ENCODE measurements around the gene PTH1R.
"Not testable (repeated sequence)": the region's sequence is repeated elsewhere in the genome, so short reads cannot be mapped to it uniquely, and the experiment has no call there.

The PTH1R gene

DNA sequence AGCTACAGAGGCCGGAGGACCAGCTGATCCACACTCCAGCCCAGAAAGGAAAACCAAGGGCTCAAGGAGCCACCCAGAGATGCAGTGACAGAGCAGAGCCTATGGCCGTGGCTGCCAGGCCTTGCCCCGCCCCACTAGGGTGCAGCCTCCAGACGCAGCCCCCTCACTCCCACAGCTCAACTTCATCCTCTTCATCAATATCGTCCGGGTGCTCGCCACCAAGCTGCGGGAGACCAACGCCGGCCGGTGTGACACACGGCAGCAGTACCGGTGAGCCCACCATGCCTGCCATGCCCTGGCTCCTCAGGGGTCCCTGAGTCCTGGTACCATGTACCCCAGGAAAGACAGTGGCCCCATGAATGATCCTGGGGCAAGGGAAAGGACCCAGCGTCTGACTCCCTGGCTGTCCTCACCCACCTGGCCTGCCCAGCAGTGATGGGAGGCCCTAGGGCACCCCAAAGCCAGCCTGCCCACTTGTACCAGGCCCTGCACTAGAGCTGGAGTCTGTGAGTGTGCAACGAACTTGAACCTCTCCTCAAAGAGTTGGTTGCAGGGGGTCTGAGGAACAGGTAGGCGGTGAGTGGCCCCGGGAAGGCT is 24.2 kb downstream of the PTH1R start:
- no peak for DNase-seq

DNA sequence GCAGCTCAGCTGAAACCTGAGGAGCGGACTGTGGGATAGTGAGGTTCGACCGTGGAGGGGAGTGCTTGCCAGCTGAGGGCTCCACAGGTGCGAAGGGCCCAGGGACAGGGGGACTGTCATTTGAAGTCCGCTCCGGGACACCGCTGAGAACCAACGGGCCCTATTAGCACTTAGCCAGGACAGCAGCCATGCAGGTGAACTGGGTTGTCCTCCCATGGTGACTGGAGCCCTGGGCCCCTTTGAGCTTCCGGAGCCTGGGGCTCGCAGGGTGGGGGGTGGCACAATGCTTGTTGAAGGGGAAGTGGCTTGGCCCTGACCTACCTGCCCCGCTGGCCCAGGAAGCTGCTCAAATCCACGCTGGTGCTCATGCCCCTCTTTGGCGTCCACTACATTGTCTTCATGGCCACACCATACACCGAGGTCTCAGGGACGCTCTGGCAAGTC is 24.7 kb downstream of the PTH1R start:
- no peak for DNase-seq

DNA sequence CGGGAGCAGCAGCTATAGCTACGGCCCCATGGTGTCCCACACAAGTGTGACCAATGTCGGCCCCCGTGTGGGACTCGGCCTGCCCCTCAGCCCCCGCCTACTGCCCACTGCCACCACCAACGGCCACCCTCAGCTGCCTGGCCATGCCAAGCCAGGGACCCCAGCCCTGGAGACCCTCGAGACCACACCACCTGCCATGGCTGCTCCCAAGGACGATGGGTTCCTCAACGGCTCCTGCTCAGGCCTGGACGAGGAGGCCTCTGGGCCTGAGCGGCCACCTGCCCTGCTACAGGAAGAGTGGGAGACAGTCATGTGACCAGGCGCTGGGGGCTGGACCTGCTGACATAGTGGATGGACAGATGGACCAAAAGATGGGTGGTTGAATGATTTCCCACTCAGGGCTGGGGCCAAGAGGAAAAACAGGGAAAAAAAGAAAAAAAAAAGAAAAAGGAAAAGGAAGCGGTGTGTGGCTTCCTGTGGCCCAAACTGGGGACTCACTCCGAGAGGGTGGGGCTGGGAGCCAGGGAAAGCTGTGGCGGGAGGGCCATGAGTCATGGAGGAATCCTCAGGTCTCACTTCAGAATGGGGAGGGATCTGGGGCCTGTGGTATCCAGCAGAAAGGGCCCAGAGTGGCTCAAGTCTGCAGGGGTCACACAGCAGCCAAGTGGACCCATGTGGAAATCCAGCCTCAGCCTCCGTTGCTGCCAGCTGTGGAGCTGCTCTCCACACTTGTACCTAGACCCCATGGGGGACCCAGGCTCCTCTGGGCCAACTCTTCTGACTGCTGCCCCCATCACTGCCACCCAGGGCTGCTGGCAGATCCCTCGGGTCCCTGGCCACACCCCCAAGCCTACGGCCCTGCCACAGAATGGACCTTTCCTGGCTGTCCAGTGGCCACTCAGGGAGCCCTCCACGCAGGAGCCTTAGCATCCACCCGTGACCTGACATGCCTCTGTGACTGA is 26.1 kb downstream of the PTH1R start:
- DNase-seq, result no peak

DNA sequence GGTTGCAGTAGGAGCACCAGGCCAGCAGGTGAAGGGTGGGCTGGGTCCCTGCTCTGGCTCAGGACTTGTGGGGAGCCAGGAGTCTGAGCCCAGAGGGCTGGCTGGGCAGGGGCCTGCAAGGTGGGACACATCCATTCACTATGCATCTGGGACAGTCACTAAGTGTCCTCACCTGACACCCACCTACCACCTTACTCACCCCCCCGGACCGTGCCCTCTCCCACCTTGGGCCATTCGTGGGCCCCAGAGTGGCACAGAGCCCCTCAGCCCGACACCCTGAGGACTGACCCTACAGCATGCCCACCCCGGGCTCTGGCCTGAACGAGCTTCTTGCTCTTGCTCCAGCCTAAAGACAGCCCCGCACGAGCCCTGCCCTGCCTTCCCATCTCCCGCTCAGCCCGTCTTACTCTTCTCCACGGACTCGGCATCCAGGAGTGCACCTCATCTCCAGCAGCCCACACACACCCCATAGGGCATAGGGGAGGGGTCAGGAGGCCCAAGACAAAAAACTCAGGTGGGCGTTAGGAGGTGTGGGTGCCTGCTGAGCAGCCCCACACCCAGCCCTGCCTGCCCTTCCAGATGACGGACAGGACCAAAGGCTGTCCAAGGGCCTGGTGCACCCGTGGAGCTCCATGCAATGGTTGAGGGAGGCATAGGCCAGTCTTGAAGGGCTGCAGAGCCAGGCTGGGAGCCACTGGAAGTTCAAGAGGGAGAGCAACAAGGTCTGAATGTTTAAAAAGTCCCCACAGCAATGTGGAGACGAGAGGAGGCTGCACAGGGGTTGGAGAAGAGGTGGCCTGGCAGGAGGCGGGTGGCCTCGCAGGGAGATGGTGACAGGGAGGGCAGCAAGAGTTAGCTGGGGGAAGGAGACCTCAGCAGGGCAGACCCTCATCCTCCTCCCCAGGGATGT is 27.0 kb downstream of the PTH1R start:
- no peak for DNase-seq

DNA sequence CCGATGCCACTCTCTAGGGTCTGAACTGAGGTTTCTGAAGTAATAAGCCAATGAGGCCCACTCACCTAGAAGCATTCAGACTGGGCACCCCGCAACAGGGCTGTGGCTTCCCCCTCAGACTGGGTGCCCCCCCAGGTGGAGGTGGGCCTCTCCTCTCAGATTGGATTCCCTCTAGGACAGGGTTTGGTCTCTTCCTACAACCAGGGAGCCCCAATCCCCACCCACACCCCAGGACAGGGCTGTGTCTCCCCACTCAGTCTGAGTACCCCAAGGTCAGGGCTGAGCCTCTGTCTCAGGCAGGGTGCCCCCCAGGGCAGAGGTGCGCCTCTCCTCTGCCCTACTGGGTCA is 27.7 kb downstream of the PTH1R start:
- DNase-seq, result no peak

DNA sequence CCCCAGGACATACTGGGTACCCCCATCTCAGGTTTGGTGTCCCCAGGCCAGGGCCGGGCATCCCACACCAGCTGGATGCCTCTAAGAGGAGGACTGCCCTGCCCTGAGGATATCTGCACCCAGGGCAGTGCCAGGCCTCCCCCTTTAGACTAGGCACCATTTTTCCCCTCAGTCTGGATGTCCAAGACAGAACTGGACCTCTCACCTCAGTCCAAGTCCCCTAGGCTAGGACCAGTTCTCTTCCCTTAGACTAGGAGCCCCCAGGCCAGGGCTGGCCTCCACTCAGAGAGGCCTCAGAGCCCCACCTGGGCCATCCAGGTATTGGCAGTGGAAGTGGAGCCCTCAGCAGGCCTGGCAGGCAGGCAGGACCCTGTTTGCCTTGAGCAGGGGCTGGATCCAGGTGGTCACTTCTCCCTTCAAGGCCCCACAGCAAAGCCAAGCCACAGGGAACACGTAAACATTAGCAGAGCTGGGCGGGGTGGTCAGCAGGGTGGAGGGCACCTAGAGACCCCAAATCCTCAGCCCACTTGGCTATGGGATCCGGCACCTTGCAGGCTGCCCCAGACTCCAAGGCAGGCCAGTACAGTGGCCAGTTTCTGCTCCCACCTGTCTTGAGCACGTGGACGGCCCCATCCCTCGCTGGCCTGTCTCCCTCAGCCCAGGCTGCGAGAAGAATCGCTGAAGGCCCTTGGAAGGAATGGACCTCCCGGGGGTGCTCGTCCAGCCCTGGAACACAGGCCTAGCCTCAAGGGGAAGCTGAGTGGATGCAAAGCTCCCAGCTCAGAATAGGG is 28.3 kb downstream of the PTH1R start:
- no peak for DNase-seq

DNA sequence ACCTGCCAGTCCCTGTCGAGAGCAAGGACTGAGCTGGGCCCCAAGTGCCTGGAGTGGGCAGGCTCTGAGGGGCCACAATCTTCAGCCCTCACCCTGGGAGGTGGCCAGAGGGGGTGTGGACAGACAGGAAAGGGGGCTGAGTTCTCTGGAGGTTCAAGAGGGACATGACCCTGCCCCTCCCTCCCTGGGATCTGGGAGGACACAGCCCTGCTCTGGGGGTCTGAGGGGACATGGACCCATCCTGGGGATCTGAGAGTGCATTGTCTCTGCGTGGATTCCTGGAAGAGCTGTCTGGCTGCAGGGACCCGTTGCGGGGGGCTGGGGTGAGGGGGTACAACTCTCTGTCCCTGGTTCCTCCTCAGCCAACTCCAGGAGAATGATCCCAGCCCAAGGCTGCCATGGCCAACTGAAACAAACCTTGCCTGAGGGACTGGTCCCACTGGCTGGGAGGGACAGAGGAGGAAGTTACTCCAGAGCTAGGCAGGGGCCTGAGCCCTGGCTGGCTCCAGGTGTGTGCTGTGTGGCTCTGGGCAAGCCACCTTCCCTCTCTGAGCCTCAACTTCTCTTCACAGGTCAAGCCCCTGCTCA is 29.0 kb downstream of the PTH1R start:
- DNase-seq, result no peak

DNA sequence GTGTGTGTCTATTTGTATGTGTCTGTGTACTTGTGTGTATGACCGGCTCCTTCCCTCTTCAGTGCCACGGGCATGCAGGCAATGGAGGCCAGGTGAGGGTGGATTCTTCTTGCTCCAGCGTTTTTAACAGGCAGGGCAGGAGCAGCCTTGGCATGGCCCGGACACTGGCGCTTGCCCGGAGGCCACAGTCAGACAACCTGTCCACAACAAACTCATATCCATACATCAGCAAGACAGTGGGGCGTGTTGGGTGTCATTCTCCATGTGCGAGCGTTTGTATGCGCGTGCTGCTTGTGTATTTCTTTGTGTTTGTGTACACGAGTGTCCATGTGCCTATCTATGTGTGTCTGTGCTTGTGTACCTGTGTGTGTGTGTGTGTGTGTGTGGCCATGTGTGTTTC is 29.8 kb downstream of the PTH1R start:
- DNase-seq, result no peak

DNA sequence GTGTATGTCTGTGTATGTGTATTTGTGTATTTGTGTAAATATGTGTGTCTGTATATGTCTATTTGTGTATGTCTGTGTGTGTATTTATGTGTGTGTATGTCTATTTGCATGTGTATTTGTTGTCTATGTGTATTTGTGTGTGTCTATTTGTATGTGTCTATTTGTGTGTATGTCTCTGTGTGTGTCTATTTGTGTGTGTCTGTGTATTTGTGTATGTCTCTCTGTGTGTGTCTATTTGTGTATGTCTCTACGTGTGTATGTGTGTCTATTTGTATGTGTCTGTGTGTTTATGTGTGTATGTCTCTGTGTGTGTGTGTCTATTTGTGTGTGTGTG is 30.4 kb downstream of the PTH1R start:
- DNase-seq, result no peak

DNA sequence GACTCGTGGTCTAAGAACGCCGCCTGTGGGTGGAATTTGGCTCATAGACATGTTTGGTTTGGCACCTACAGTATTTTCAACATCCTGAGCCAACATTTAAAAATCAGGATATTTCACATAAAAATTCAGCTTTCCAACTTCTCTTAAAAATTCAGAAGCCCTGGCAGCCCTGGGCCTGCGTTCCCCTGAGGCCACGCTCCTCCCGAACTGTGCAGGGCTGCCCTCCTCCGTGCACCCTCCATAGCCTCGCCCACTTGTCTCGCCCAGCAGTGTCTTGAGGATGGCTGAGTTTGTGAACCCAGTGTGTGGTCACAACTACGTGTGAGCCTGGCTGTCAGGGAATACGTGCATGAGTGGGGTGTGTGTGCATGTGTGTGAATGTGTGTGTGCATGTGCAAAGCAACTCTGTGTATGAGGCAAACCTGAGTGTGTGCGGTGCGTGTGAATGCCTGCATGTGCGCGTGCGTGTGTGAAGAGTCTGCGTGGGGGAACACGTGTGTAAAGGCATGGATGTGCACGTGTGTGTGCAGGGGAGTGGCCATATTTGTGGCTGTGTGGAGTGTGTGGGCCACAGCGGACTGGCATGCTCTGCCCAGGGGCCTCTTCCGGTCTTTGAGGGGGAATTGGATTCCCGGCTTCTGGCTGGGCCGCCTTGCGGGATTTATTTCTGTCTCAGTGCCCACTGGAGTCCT is 30.9 kb downstream of the PTH1R start:
- DNase-seq, result no peak

DNA sequence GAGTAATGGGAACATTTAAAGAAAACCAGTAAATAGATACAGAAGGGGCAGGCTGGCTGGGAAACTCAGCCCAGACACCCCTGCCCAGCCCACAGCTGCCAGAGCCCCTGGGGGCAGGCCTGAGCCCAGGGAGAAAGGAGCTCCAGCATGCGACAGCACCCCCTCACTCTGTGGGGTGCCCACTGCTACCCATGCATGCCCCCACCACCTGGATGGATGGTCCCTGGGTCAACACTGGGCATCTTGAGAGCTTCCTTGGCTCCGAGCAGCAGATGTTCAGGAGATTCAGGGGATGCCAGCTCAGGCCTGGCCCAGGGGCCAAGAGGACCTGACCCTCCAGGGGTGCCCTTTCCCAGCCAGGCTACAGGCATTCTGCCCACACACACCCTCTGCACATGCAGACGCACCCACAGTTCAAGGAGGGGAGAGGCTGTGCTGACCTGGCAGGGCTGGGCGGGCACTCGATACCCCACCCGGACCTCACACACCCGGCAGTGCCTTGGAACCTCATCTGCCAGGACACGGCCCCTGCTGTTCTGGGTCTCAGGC is 31.5 kb downstream of the PTH1R start:
- no peak for DNase-seq

DNA sequence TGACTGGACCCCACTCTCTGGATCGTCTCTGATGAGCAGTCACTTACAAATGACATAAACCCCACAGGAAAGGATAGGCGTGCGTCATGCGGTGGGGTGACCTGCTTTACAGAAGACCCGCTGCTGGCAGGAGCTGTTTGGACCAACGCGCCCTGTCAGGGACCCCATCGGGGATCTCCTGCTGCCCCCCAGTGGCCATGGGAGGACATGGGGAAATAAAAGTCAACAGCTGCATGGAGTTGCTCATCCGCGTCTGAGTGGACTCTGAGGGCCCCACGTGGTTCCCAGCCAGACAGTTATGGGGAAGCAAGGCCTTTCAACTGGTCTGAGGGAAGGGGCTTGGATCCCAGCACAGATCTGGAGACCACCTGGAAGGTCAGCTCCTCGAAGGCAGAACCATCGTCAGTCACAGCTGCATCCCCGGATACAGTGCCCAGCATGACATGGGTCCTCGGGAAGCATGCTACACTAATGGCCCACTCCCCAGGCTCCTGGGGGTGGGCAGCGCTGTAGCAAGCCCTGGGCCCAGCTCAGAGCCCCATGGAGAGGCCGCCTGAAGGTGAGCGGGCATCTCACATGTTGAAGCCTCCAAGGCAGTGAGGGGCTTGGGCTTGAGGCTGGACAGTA is 32.1 kb downstream of the PTH1R start:
- DNase-seq, result peak; percentile 14

DNA sequence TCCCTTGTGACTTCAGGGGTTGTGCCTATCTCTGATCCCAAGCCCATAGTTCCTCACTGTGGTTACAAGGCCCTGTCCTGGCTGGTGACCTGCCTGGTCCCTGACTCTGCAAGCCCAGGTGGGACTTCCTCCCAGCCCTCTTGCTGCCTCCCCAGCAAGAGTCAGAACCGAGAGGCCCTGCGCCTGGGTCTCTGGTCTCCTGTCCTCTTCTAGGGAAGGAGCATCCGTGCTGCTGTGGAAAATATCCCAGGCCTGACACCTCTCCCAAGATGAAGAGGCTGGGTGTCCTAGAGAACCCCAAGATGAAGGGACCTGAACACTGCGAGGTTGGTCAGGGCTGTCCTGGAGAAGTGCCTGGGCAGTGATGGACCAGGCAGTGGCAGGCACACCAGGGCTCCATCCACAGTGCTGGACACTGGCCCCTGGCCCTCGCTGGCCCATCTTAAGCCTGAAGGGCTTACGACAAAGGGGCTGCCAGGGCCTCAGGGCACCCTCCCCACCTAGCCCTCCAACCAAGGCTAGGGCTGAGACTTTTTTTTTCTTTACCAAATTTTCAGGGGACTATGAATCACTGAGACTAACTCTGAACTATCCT is 32.7 kb downstream of the PTH1R start:
- no peak for DNase-seq

DNA sequence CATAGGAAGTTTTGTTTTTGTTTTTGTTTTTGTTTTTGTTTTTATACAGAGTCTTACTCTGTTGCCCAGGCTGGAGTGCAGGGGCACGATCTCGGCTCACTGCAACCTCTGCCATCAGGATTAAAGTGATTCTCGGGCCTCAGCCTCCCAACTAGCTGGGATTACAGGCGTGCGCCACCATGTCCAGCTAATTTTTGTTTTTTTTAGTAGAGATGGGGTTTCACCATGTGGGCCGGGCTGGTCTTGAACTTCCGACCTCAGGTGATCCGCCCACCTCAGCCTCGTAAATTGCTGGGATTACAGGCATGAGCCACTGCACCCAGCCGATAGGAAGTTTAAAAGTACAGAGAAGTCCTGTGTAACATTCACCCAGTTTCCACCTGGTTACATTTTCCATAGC is 33.4 kb downstream of the PTH1R start:
- not testable (repeated sequence) for DNase-seq

DNA sequence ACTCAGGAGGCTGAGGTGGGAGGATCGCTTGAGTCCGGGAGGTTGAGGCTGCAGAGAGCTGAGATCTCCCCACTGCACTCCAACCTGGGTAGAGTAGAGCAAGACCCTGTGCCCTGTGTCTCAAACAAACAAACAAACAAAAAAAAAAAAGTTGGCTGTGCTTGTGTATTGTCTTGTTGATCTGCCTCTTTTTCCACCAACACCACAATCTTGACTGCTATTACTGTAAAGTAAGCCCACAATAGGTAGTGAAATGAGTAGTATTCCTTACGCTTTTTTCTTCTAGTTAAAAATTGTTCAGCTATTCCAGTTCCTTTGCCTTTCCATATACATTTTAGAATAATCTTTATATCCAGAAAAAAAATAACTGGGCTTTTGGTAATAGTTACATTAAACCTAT is 35.5 kb downstream of the PTH1R start:
- DNase-seq, result no peak

DNA sequence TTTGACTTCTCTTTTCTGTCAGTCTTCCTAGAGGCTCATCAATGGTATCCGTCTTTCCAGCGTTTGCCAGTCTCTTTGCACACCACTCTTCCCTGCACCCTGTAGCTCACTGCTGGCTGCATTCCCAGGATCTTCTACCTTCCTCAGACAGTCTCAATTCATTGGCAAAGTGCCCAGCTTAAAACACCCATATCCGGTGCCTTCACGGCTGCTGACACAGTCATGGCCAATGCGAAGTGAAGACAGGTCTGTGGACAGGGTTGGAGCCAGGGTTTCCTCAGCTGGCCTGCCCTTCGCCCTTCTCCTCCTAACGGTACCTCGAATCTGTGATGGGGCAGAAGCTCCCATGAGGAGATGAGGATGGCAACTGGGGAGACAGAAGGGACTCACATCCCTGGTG is 36.1 kb downstream of the PTH1R start:
- no peak for DNase-seq

DNA sequence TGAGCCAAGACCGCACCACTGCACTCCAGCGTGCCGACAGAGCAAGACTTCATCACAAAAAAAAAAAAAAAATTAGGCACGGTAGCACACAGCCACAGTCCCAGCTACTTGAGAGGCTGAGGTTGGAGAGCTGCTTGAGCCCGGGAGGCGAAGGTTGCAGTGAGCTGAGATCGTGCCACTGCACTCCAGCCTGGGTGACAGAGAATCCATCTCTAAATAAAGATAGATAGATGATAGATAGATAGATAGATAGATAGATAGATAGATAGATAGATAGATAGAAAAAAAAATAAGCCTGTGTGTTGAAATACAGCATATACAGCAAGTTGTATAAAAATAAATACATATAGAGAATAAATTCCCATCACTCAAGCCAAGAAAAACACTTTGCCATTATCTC is 37.3 kb downstream of the PTH1R start:
- DNase-seq, result no peak

DNA sequence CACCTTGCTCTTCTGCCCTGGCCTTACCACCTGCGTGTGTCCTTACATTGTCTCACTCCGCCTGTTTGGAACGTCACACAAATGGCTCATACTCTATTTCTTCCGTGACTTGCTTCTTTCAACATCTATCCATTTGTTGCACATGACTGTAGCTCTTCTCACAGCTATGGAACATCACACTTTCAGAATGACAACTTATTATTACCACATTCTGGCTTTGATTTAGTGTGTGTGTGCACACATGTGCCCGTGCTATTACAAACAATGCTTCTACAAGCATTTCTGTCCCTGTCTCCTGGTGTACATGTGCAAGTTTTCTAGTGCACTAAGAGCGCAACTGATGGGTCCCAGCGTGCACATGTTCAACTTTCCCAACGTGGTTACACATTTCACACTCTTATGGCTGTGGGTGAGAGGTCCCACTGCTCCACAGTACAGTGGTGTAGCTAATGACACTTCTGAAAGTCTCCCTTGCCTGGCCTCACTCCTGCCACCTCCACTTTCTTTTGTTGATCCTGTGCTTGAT is 37.8 kb downstream of the PTH1R start:
- no peak for DNase-seq

DNA sequence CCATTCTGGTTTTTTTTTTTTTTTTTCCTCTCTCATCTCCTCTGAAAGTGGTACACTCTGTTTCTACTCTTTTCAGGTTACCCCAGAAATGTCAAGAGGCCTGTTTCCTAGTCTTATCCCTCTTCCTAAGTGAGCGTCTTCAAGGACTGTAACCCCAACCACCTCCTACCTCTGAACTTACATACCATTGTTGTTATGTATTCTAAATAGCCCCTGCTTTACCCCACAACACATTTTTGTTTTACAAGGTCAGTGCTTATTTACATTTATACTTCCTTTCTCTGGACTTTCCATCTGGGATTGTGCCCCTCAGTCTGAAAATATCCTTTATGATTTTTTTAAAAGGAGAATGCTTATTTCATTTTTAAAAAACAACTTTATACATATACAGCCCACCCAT is 38.8 kb downstream of the PTH1R start:
- DNase-seq, result no peak

DNA sequence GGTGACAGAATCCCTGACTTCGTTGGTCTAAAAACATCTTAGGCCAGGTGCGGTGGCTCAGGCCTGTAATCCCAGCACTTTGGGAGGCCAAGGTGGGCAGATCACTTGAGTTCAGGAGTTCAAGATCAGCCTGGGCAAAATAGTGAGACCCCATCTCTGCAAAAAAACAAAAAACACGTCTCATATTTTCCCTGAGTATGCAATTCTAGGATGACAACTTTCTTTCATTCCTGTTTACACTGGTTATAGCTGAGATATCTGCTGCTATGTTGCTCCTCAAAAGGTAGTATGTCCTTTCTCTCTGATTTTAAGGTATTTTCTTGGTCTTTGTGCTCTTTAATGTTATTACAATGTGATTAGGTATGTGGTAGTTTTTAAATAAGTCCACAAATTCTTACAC is 39.3 kb downstream of the PTH1R start:
- DNase-seq, result no peak

All from NCI-H187 treated with DMSO at 0.1 percent for 48 hours (cell line).